ENCODE measurements around the gene SLC17A7.

Gene SLC17A7

GRCh38 chr19:49441960-49442350, 628 bp upstream of the SLC17A7 start:
- H3K23ac ChIP-seq (ENCODE audit: low read length): no peak overlapping the region
- no CpG with 5 or more reads among the region's 14 CpGs for WGBS (ENCODE audit: extremely low coverage, insufficient coverage, insufficient read length)
- no peak overlapping the region for H4K8ac ChIP-seq (ENCODE audit: low read depth, low read length)
- no peak for DNase-seq
- no peaks in the 10 kb centered on the region for H3K4me1 ChIP-seq (ENCODE audit: control insufficient read depth in 1 of 2, insufficient read depth in 2 of 2, low read length in 2 of 2)
- H3K79me2 ChIP-seq (ENCODE audit: control insufficient read depth, insufficient read depth, low read length, poor library complexity): peaks cover 3% of the 10 kb centered on the region
- no peak overlapping the region for H3K4ac ChIP-seq (ENCODE audit: low read depth, low read length)
- no peak overlapping the region for H3K18ac ChIP-seq (ENCODE audit: low read length)
- no peak overlapping the region for H4K91ac ChIP-seq (ENCODE audit: low read depth, low read length)
- H3K9ac ChIP-seq (ENCODE audit: low read length): no peak overlapping the region
- no peak overlapping the region for H3K4me2 ChIP-seq (ENCODE audit: low read length)
- H3K36me3 ChIP-seq (ENCODE audit: control insufficient read depth in 1 of 2, insufficient read depth in 2 of 2, low read length in 2 of 2): peaks cover 6 to 7% of the 10 kb centered on the region in 2 experiments
- no peak overlapping the region for H2AK5ac ChIP-seq (ENCODE audit: low read length)
- no peak overlapping the region for H2BK120ac ChIP-seq (ENCODE audit: insufficient read depth, low read length, poor library complexity)
- no peak overlapping the region for H3K14ac ChIP-seq (ENCODE audit: low read length)
- H2BK12ac ChIP-seq (ENCODE audit: low read length): no peak overlapping the region
- H2BK5ac ChIP-seq (ENCODE audit: low read depth, low read length, poor library complexity): no peak overlapping the region
- H3K79me1 ChIP-seq (ENCODE audit: low read length): peaks cover 5% of the 10 kb centered on the region
- H2AFZ ChIP-seq (ENCODE audit: insufficient read depth, low read length, poor library complexity): no peak overlapping the region
- H3K9me3 ChIP-seq (ENCODE audit: insufficient read depth, low read depth, low read length): peaks cover 5% of the 10 kb centered on the region
- no peak overlapping the region for H3K4me3 ChIP-seq (ENCODE audit: low read depth, low read length)
- peaks cover 47% of the 10 kb centered on the region for H3K27me3 ChIP-seq (ENCODE audit: insufficient read depth, low read length)
- no peak overlapping the region for H3K27ac ChIP-seq (ENCODE audit: low read depth, low read length)
- no peak overlapping the region for H4K12ac ChIP-seq (ENCODE audit: low read depth, low read length)

GRCh38 chr19:49440439-49441209, 703 bp downstream of the SLC17A7 start:
- WGBS (ENCODE audit: extremely low coverage, insufficient coverage, insufficient read length): no CpG with 5 or more reads among the region's 19 CpGs
- Histone ChIP-seq H2BK120ac (ENCODE audit: insufficient read depth, low read length, poor library complexity) (no peak overlapping the region), H3K18ac (ENCODE audit: low read length) (no peak overlapping the region), H4K8ac (ENCODE audit: low read depth, low read length) (no peak overlapping the region), H3K79me2 (ENCODE audit: control insufficient read depth, insufficient read depth, low read length, poor library complexity) (peaks cover 3% of the 10 kb centered on the region), H3K27me3 (ENCODE audit: insufficient read depth, low read length) (peaks cover 56% of the 10 kb centered on the region), H3K36me3 (ENCODE audit: control insufficient read depth in 1 of 2, insufficient read depth in 2 of 2, low read length in 2 of 2) (no peaks in the 10 kb centered on the region), H3K27ac (ENCODE audit: low read depth, low read length) (no peak overlapping the region), H3K9ac (ENCODE audit: low read length) (no peak overlapping the region), H3K4me2 (ENCODE audit: low read length) (no peak overlapping the region), H3K4me3 (ENCODE audit: low read depth, low read length) (no peak overlapping the region), H3K4me1 (ENCODE audit: control insufficient read depth in 1 of 2, insufficient read depth in 2 of 2, low read length in 2 of 2) (peaks cover 3% of the 10 kb centered on the region in 2 experiments), H4K91ac (ENCODE audit: low read depth, low read length) (no peak overlapping the region), H2AK5ac (ENCODE audit: low read length) (no peak overlapping the region), H3K14ac (ENCODE audit: low read length) (no peak overlapping the region), H3K9me3 (ENCODE audit: insufficient read depth, low read depth, low read length) (peaks cover 10% of the 10 kb centered on the region), H2BK5ac (ENCODE audit: low read depth, low read length, poor library complexity) (no peak overlapping the region), H3K23ac (ENCODE audit: low read length) (no peak overlapping the region), H3K79me1 (ENCODE audit: low read length) (peaks cover 5% of the 10 kb centered on the region), H2BK12ac (ENCODE audit: low read length) (no peak overlapping the region), H4K12ac (ENCODE audit: low read depth, low read length) (no peak overlapping the region), H3K4ac (ENCODE audit: low read depth, low read length) (no peak overlapping the region), H2AFZ (ENCODE audit: insufficient read depth, low read length, poor library complexity) (no peak overlapping the region)
- no peak for DNase-seq

- H2BK12ac ChIP-seq (ENCODE audit: low read length): no peak overlapping the region
- H3K4ac ChIP-seq (ENCODE audit: low read depth, low read length): no peak overlapping the region
- no peak overlapping the region for H3K9ac ChIP-seq (ENCODE audit: low read length)
- peak overlapping the region; percentile 47 for H3K4me3 ChIP-seq (ENCODE audit: low read depth, low read length)
- H3K27me3 ChIP-seq (ENCODE audit: insufficient read depth, low read length): peaks cover 56% of the 10 kb centered on the region
- H3K9me3 ChIP-seq (ENCODE audit: insufficient read depth, low read depth, low read length): peaks cover 17% of the 10 kb centered on the region
- no peak overlapping the region for H2AFZ ChIP-seq (ENCODE audit: insufficient read depth, low read length, poor library complexity)
- peaks cover 3% of the 10 kb centered on the region in 2 experiments for H3K4me1 ChIP-seq (ENCODE audit: control insufficient read depth in 1 of 2, insufficient read depth in 2 of 2, low read length in 2 of 2)
- H3K4me2 ChIP-seq (ENCODE audit: low read length): no peak overlapping the region
- H3K79me1 ChIP-seq (ENCODE audit: low read length): peaks cover 5% of the 10 kb centered on the region
- H3K27ac ChIP-seq (ENCODE audit: low read depth, low read length): no peak overlapping the region
- no peak overlapping the region for H4K8ac ChIP-seq (ENCODE audit: low read depth, low read length)
- no peak overlapping the region for H4K12ac ChIP-seq (ENCODE audit: low read depth, low read length)
- H4K91ac ChIP-seq (ENCODE audit: low read depth, low read length): no peak overlapping the region
- no peak for DNase-seq
- no peak overlapping the region for H3K18ac ChIP-seq (ENCODE audit: low read length)
- H2BK120ac ChIP-seq (ENCODE audit: insufficient read depth, low read length, poor library complexity): no peak overlapping the region
- no peak overlapping the region for H3K14ac ChIP-seq (ENCODE audit: low read length)
- no CpG with 5 or more reads among the region's 6 CpGs for WGBS (ENCODE audit: extremely low coverage, insufficient coverage, insufficient read length)
- H2BK5ac ChIP-seq (ENCODE audit: low read depth, low read length, poor library complexity): no peak overlapping the region
- no peak overlapping the region for H2AK5ac ChIP-seq (ENCODE audit: low read length)
- H3K36me3 ChIP-seq (ENCODE audit: control insufficient read depth in 1 of 2, insufficient read depth in 2 of 2, low read length in 2 of 2): no peaks in the 10 kb centered on the region
- no peak overlapping the region for H3K23ac ChIP-seq (ENCODE audit: low read length)
- H3K79me2 ChIP-seq (ENCODE audit: control insufficient read depth, insufficient read depth, low read length, poor library complexity): peaks cover 3% of the 10 kb centered on the region
Measured at GRCh38 chr19:49439836-49440235, 1.5 kb downstream of the SLC17A7 start.

DNA sequence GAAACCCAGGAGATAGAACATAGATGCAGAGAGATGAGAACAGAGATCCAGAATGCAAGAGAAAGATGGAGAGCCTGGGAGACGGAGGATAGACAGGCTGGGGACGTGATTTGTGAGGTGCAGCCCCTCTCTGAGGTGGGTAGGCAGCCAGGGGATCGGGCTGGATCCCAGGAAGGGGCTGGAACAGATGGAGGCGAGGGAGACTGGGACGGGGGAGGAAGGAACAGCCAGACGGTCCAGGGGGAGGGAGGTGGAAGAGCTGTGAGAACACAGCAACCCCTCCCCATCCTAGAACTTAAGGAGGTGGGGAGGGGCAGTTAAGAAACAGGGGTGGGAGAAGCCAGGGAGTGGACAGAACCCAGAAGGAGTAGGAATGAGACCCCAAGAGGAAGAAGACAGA, 3.1 kb downstream of the SLC17A7 start:
- Histone ChIP-seq H2BK120ac (ENCODE audit: insufficient read depth, low read length, poor library complexity) (no peak overlapping the region), H3K4ac (ENCODE audit: low read depth, low read length) (no peak overlapping the region), H3K4me1 (ENCODE audit: control insufficient read depth in 1 of 2, insufficient read depth in 2 of 2, low read length in 2 of 2) (peaks cover 3% of the 10 kb centered on the region in 2 experiments), H3K14ac (ENCODE audit: low read length) (no peak overlapping the region), H3K27ac (ENCODE audit: low read depth, low read length) (no peak overlapping the region), H3K79me1 (ENCODE audit: low read length) (peaks cover 3% of the 10 kb centered on the region), H3K23ac (ENCODE audit: low read length) (no peak overlapping the region), H2AK5ac (ENCODE audit: low read length) (no peak overlapping the region), H3K36me3 (ENCODE audit: control insufficient read depth in 1 of 2, insufficient read depth in 2 of 2, low read length in 2 of 2) (no peaks in the 10 kb centered on the region), H3K4me2 (ENCODE audit: low read length) (no peak overlapping the region), H2BK5ac (ENCODE audit: low read depth, low read length, poor library complexity) (no peak overlapping the region), H3K9ac (ENCODE audit: low read length) (no peak overlapping the region), H2BK12ac (ENCODE audit: low read length) (no peak overlapping the region), H3K9me3 (ENCODE audit: insufficient read depth, low read depth, low read length) (peaks cover 20% of the 10 kb centered on the region), H4K12ac (ENCODE audit: low read depth, low read length) (no peak overlapping the region), H3K27me3 (ENCODE audit: insufficient read depth, low read length) (peaks cover 56% of the 10 kb centered on the region), H4K8ac (ENCODE audit: low read depth, low read length) (no peak overlapping the region), H2AFZ (ENCODE audit: insufficient read depth, low read length, poor library complexity) (no peak overlapping the region), H3K79me2 (ENCODE audit: control insufficient read depth, insufficient read depth, low read length, poor library complexity) (peaks cover 2% of the 10 kb centered on the region), H3K4me3 (ENCODE audit: low read depth, low read length) (no peak overlapping the region), H4K91ac (ENCODE audit: low read depth, low read length) (no peak overlapping the region), H3K18ac (ENCODE audit: low read length) (no peak overlapping the region)
- DNase-seq: no peak
- no CpG with 5 or more reads among the region's 6 CpGs for WGBS (ENCODE audit: extremely low coverage, insufficient coverage, insufficient read length)

Measured in trophoblast cell (in vitro differentiated cells and primary cell).